Common myeloid progenitor, CD34-positive (primary cell): ENCODE measurements around the gene ADGRD1.

Source experiments
- CTCF ChIA-PET: fragments of 350-600 bp; sonication (Branson Sonifier 250); formaldehyde crosslinking; loops from one replicate; lab custom pipeline; 2021; ENCODE audit warnings: antibody characterized with exemption; lab: Charles Lee
- POLR2A ChIA-PET: fragments of 350-600 bp; sonication (Branson Sonifier 250); formaldehyde crosslinking; loops from one replicate; lab custom pipeline; 2021; ENCODE audit warnings: antibody characterized with exemption; lab: Charles Lee
- DNase-seq, 3 donors: peaks; one replicate each; pipeline versions ENCODE4 v3.0.0 to v3.0.0-alpha.2; 2013
- H3K27ac ChIP-seq, 2 experiments: 1 replicate in 1 of 2; 2 replicates in 1 of 2; pipeline ENCODE4 v1.7.0; 2013; ENCODE audit warnings: inconsistent platforms in 2 of 2, low read length in 2 of 2, mild to moderate bottlenecking in 2 of 2, low read depth in 1 of 2, moderate library complexity in 1 of 2; ENCODE audit not compliant: severe bottlenecking in 2 of 2, insufficient read depth in 1 of 2, poor library complexity in 1 of 2
- H3K27me3 ChIP-seq, 5 experiments: replicated peaks in 2 of 5; 1 replicate in 3 of 5; 2 replicates in 2 of 5; pipeline versions ENCODE4 v1.6.1 to v1.7.0; 2013; ENCODE audit warnings: low read length in 4 of 5, mild to moderate bottlenecking in 2 of 5, moderate library complexity in 2 of 5, inconsistent platforms in 1 of 5; ENCODE audit not compliant: insufficient read depth in 5 of 5, control insufficient read depth in 4 of 5
- H3K36me3 ChIP-seq, 4 experiments: 1 replicate in 2 of 4; 2 replicates in 2 of 4; pipeline versions ENCODE4 v1.6.1 to v1.7.0; 2013; ENCODE audit warnings: low read length in 3 of 4, control low read depth in 1 of 4, mild to moderate bottlenecking in 1 of 4; ENCODE audit not compliant: control insufficient read depth in 4 of 4, insufficient read depth in 4 of 4
- H3K4me1 ChIP-seq, 4 experiments: 1 replicate in 3 of 4; 2 replicates in 1 of 4; pipeline versions ENCODE4 v1.6.1 to v1.7.1; 2013; ENCODE audit warnings: low read length in 3 of 4, mild to moderate bottlenecking in 3 of 4, control low read depth in 1 of 4, inconsistent platforms in 1 of 4, moderate library complexity in 1 of 4; ENCODE audit not compliant: control insufficient read depth in 4 of 4, insufficient read depth in 4 of 4; ENCODE audit errors: control extremely low read depth in 1 of 4
- H3K4me3 ChIP-seq, 7 experiments: 1 replicate in 4 of 7; 2 replicates in 3 of 7; pipeline versions ENCODE4 v1.5.1 to v1.7.0; 2013; ENCODE audit warnings: mild to moderate bottlenecking in 7 of 7, low read length in 6 of 7, moderate library complexity in 6 of 7, inconsistent platforms in 2 of 7, low read depth in 2 of 7, control low read depth in 1 of 7; ENCODE audit not compliant: insufficient read depth in 4 of 7, control insufficient read depth in 1 of 7; ENCODE audit errors: extremely low read depth in 1 of 7
- H3K9me3 ChIP-seq, 5 experiments: 1 replicate in 4 of 5; 2 replicates in 1 of 5; pipeline versions ENCODE4 v1.6.1 to v1.7.1; 2013; ENCODE audit warnings: low read length in 4 of 5, mild to moderate bottlenecking in 2 of 5, inconsistent platforms in 1 of 5, low read depth in 1 of 5, moderate library complexity in 1 of 5; ENCODE audit not compliant: control insufficient read depth in 4 of 5, insufficient read depth in 2 of 5; ENCODE audit errors: control extremely low read depth in 1 of 5
- WGBS: methylation state at CpG from one replicate; pipeline ENCODE4 v1.1.5; 2013; ENCODE audit not compliant: insufficient coverage; 5-methylcytosine and 5-hydroxymethylcytosine counted together

Gene ADGRD1

GRCh38 chr12:131131077-131131807 is 177.5 kb downstream of the ADGRD1 start:
- no peaks in the 10 kb centered on the region for H3K9me3 ChIP-seq
- H3K27ac ChIP-seq, result no peak overlapping the region
- H3K4me1 ChIP-seq, result peaks cover 0 to 20% (median 12%) of the 10 kb centered on the region in 4 experiments
- ChIA-PET POLR2A (no interaction called here), CTCF (interaction anchor here (1.1 to 6.4 kb wide), 8 partner anchors 12 to 215 kb away, joined by 3 to 43 read pairs (median 6); no protein-coding TSS in a partner anchor)
- H3K27me3 ChIP-seq, result no peaks in the 10 kb centered on the region
- no peaks in the 10 kb centered on the region for H3K36me3 ChIP-seq
- no peak overlapping the region for H3K4me3 ChIP-seq
- DNase-seq, result no peak
- WGBS, result 97% methylated on average over 18 of the region's 20 CpGs

- Histone ChIP-seq H3K9me3 (no peaks in the 10 kb centered on the region), H3K4me1 (peaks cover 0 to 20% (median 12%) of the 10 kb centered on the region in 4 experiments), H3K36me3 (no peaks in the 10 kb centered on the region), H3K27me3 (no peaks in the 10 kb centered on the region), H3K27ac (no peak overlapping the region), H3K4me3 (no peak overlapping the region)
- CTCF ChIA-PET, result interaction anchor here (0.5 to 6.4 kb wide), 11 partner anchors 9 to 323 kb away, joined by 3 to 43 read pairs (median 7); no protein-coding TSS in a partner anchor
- WGBS, result 94% methylated on average over 9 of the region's 10 CpGs
- POLR2A ChIA-PET, result no interaction called here
- no peak for DNase-seq
These were observed 178.1 kb downstream of the ADGRD1 start for GRCh38 chr12:131131808-131132117.

- CTCF ChIA-PET, result interaction anchor here (0.5 to 6.4 kb wide), 16 partner anchors 10 to 694 kb away, joined by 3 to 43 read pairs (median 6); no protein-coding TSS in a partner anchor
- no peaks in the 10 kb centered on the region for H3K36me3 ChIP-seq
- WGBS, result 37% methylated on average over 26 of the region's 29 CpGs
- no peaks in the 10 kb centered on the region for H3K9me3 ChIP-seq
- POLR2A ChIA-PET, result no interaction called here
- H3K4me3 ChIP-seq, result peak overlapping the region in 1 of 7 experiments; percentile 28
- DNase-seq, result peak; percentile 53 to 68 (median 65)
- peaks cover 0 to 20% (median 12%) of the 10 kb centered on the region in 4 experiments for H3K4me1 ChIP-seq
- no peak overlapping the region for H3K27ac ChIP-seq
- H3K27me3 ChIP-seq, result no peaks in the 10 kb centered on the region
These were observed 178.6 kb downstream of the ADGRD1 start for GRCh38 chr12:131132118-131132892.

- no peaks in the 10 kb centered on the region for H3K9me3 ChIP-seq
- CTCF ChIA-PET, result interaction anchor here (0.7 to 6.4 kb wide), 15 partner anchors 10 to 693 kb away, joined by 3 to 43 read pairs (median 6); no protein-coding TSS in a partner anchor
- POLR2A ChIA-PET, result no interaction called here
- 81% methylated on average over 18 of the region's 19 CpGs for WGBS
- H3K27ac ChIP-seq, result no peak overlapping the region
- no peaks in the 10 kb centered on the region for H3K27me3 ChIP-seq
- no peaks in the 10 kb centered on the region for H3K36me3 ChIP-seq
- H3K4me1 ChIP-seq, result peaks cover 0 to 22% (median 14%) of the 10 kb centered on the region in 4 experiments
- H3K4me3 ChIP-seq, result peak overlapping the region in 1 of 7 experiments; percentile 2
- DNase-seq, result no peak
These were observed 179.6 kb downstream of the ADGRD1 start for GRCh38 chr12:131133015-131133905.

- CTCF ChIA-PET, result interaction anchor here (1.0 to 6.4 kb wide), 7 partner anchors 9 to 218 kb away, joined by 3 to 43 read pairs (median 17); no protein-coding TSS in a partner anchor
These were observed 180.3 kb downstream of the ADGRD1 start for GRCh38 chr12:131133994-131134393.

GRCh38 chr12:131134523-131135310 is 181.0 kb downstream of the ADGRD1 start:
- Histone ChIP-seq H3K4me3 (no peak overlapping the region), H3K27me3 (no peaks in the 10 kb centered on the region), H3K4me1 (peaks cover 0 to 24% (median 14%) of the 10 kb centered on the region in 4 experiments), H3K9me3 (no peaks in the 10 kb centered on the region), H3K27ac (no peak overlapping the region), H3K36me3 (no peaks in the 10 kb centered on the region)
- ChIA-PET POLR2A (no interaction called here), CTCF (interaction anchor here (0.8 to 6.4 kb wide), 8 partner anchors 9 to 218 kb away, joined by 3 to 43 read pairs (median 10); no protein-coding TSS in a partner anchor)
- no peak for DNase-seq
- 98% methylated on average over 6 of the region's 9 CpGs for WGBS

More at GRCh38 chr12:131133994-131134393, 180.3 kb downstream of the ADGRD1 start:
- no CpG with 5 or more reads among the region's 5 CpGs for WGBS
- POLR2A ChIA-PET, result no interaction called here
- no peak for DNase-seq
- Histone ChIP-seq H3K9me3 (no peaks in the 10 kb centered on the region), H3K4me3 (no peak overlapping the region), H3K4me1 (peaks cover 0 to 24% (median 14%) of the 10 kb centered on the region in 4 experiments), H3K36me3 (no peaks in the 10 kb centered on the region), H3K27ac (no peak overlapping the region), H3K27me3 (no peaks in the 10 kb centered on the region)
